Choroid plexus epithelial cell (primary cell): ENCODE data around the gene ITGB3.

Experiments used
- DNase-seq: peaks from one replicate; pipeline ENCODE4 v3.0.0-alpha.2; 2010; ENCODE audit warnings: low read depth
- H3K4me3 ChIP-seq: 2 replicates; pipeline ENCODE4 v1.5.1; 2011; ENCODE audit warnings: low read depth, mild to moderate bottlenecking, control low read depth, low read length, moderate library complexity
- CTCF ChIP-seq: conservative IDR thresholded peaks from 2 replicates; pipeline ENCODE4 v1.5.1; 2011; ENCODE audit warnings: low read depth, mild to moderate bottlenecking, control low read depth, inconsistent platforms, low read length, moderate library complexity

ITGB3 gene

GRCh38 chr17:47324224-47325020 is 70.8 kb downstream of the ITGB3 start:
- H3K4me3 ChIP-seq = peak overlapping the region; percentile 72

DNA sequence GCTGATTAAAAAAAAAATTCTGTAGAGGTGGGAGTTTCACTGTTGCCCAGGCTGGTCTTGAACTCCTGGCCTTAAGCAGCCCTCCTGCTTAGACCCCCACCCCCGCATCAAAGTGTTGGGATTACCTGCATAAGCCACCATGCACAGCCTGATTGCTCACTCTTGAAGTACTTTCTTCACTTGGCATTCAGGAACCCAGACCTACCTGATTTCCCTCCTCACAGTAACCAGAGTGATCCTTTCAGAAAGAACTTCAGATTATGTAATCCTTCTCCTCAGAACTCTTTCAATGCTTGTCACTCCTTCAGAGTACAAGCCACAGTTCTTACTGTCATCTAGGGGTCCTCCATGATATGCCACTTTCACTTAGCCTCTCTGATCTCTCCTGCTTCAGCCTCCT is 71.5 kb downstream of the ITGB3 start:
- no peak for TF ChIP-seq CTCF
- no peak for DNase-seq
- no peak overlapping the region for H3K4me3 ChIP-seq

More at GRCh38 chr17:47324224-47325020, 70.8 kb downstream of the ITGB3 start:
- TF ChIP-seq CTCF = no peak
- DNase-seq = peak; percentile 40

DNA sequence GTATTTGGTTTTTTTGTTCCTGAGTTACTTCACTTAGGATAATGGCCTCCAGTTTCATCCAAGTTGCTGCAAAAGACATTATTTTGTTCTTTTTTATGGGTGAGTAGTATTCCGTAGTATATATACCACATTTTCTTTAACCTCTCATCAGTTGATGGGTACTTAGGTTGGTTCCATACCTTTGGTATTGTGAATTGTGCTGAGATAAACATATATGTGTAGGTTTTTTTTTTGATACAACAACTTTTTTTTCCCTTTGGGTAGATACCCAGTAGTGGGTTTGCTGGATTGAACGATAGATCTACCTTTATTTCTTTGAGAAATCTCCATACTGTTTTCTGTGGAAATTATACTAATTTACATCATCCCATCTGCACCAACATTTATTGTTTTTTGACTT is 76.9 kb downstream of the ITGB3 start:
- DNase-seq = no peak
- TF ChIP-seq CTCF = no peak
- H3K4me3 ChIP-seq = no peak overlapping the region

GRCh38 chr17:47332287-47332686 is 78.7 kb downstream of the ITGB3 start:
- no peak for DNase-seq
- no peak overlapping the region for H3K4me3 ChIP-seq
- no peak for TF ChIP-seq CTCF

GRCh38 chr17:47335101-47335936 is 81.7 kb downstream of the ITGB3 start:
- H3K4me3 ChIP-seq = no peak overlapping the region
- TF ChIP-seq CTCF = no peak
- peak; percentile 41 for DNase-seq

- no peak for DNase-seq
- no peak for TF ChIP-seq CTCF
Measured at GRCh38 chr17:47338026-47338425, 84.4 kb downstream of the ITGB3 start.

More at GRCh38 chr17:47338026-47338425, 84.4 kb downstream of the ITGB3 start:
- H3K4me3 ChIP-seq = no peak overlapping the region
